Bronchial epithelial cell (primary cell): ENCODE results near the gene TIGD2. TPM values are rescaled to one million over a fixed set of nuclear protein-coding genes. Genes with fewer than 3 reads are reported as not detected.

Experiments
- DNase-seq: peaks from one replicate; pipeline ENCODE4 v3.0.0-alpha.2; 2010; ENCODE audit warnings: low read depth
- FAIRE-seq: peaks from 2 replicates; lab custom pipeline; 2011; peaks lifted over from hg19 to GRCh38; lab: Jason Lieb, UNC
- H3K27me3 ChIP-seq: 2 replicates; pipeline ENCODE4 v1.5.1; 2011; ENCODE audit warnings: low read length; ENCODE audit not compliant: control insufficient read depth, insufficient read depth
- H3K36me3 ChIP-seq: 2 replicates; pipeline ENCODE4 v1.5.1; 2011; ENCODE audit warnings: low read length; ENCODE audit not compliant: control insufficient read depth, insufficient read depth
- H3K4me3 ChIP-seq: 2 replicates; pipeline ENCODE4 v1.5.1; 2011; ENCODE audit warnings: mild to moderate bottlenecking, low read depth, low read length, control low read depth
- CTCF ChIP-seq: IDR thresholded peaks from 2 replicates; pipeline ENCODE4 v1.5.1; 2011; ENCODE audit warnings: mild to moderate bottlenecking, moderate library complexity, low read length, control low read depth, inconsistent platforms; ENCODE audit not compliant: insufficient read depth, severe bottlenecking
- total RNA-seq: library from RNA; depleted of rRNA; stranded (reverse); fragments of >200 nt; gene quantifications from 2 replicates; pipeline ENCODE4 v1.2.1, GENCODE V29; 2014

The TIGD2 gene
- total RNA-seq, 1 donor from 2014 or later: 9.2 TPM

- Histone ChIP-seq H3K36me3 (no peaks in the 10 kb centered on the region), H3K4me3 (no peak overlapping the region), H3K27me3 (no peaks in the 10 kb centered on the region)
- TF ChIP-seq CTCF: no peak
- DNase-seq: no peak
- no peak for FAIRE-seq
Observed at GRCh38 chr4:89129080-89129640, 17.8 kb downstream of the TIGD2 start.

GRCh38 chr4:89134775-89135319 is 23.5 kb downstream of the TIGD2 start:
- Histone ChIP-seq H3K4me3 (no peak overlapping the region), H3K36me3 (no peaks in the 10 kb centered on the region), H3K27me3 (no peaks in the 10 kb centered on the region)
- FAIRE-seq (peak; percentile 97), DNase-seq (peak; percentile 96)
- TF ChIP-seq CTCF: no peak

GRCh38 chr4:89136525-89136924 is 25.2 kb downstream of the TIGD2 start:
- TF ChIP-seq CTCF: no peak
- FAIRE-seq (no peak), DNase-seq (peak; percentile 79)
- Histone ChIP-seq H3K27me3 (no peaks in the 10 kb centered on the region), H3K36me3 (no peaks in the 10 kb centered on the region), H3K4me3 (no peak overlapping the region)

- H3K36me3 ChIP-seq: no peaks in the 10 kb centered on the region
- FAIRE-seq (no peak), DNase-seq (no peak)
- H3K27me3 ChIP-seq: no peaks in the 10 kb centered on the region
- no peak for TF ChIP-seq CTCF
- no peak overlapping the region for H3K4me3 ChIP-seq
Observed at GRCh38 chr4:89137231-89137630, 25.9 kb downstream of the TIGD2 start.

- TF ChIP-seq CTCF: no peak
- peak; percentile 60 for FAIRE-seq
- DNase-seq: no peak
- H3K4me3 ChIP-seq: no peak overlapping the region
- no peaks in the 10 kb centered on the region for H3K36me3 ChIP-seq
- no peaks in the 10 kb centered on the region for H3K27me3 ChIP-seq
Observed at GRCh38 chr4:89137695-89138094, 26.4 kb downstream of the TIGD2 start.
